Endothelial cell of umbilical vein (primary cell): ENCODE measurements around the gene CDC25A. TPM values are rescaled to one million over a fixed set of nuclear protein-coding genes. Genes with fewer than 3 reads are reported as not detected.

Experiments used
- BruUV-seq: library from RNA; stranded (reverse); fragments of 400-500 nt; replicated peaks from 2 replicates; lab custom pipeline; 2021; lab: Mats Ljungman, UMichigan
- CTCF ChIA-PET: fragments of 300-600, 350-600 bp; sonication (Branson Sonifier 250); formaldehyde crosslinking; loops from one replicate; lab custom pipeline; 2021; ENCODE audit warnings: antibody characterized with exemption, inconsistent platforms; lab: Charles Lee
- POLR2A ChIA-PET: fragments of 300-600, 350-600 bp; sonication (Branson Sonifier 250); formaldehyde crosslinking; loops from one replicate; lab custom pipeline; 2021; ENCODE audit warnings: antibody characterized with exemption, inconsistent platforms; lab: Charles Lee
- DNase-seq: peaks from one replicate; pipeline ENCODE4 v3.0.0-alpha.2; 2011; ENCODE audit warnings: low read depth, low spot score
- FAIRE-seq: peaks from 2 replicates; lab custom pipeline; 2011; peaks lifted over from hg19 to GRCh38; lab: Jason Lieb, UNC
- H2AFZ ChIP-seq: 2 replicates; pipeline ENCODE4 v1.6.0; 2012; ENCODE audit warnings: low read depth, low read length, control low read depth, inconsistent platforms
- H3K27ac ChIP-seq: 2 replicates; pipeline ENCODE4 v1.5.1; 2011; ENCODE audit warnings: low read depth, mild to moderate bottlenecking, control low read depth, low read length, moderate library complexity; ENCODE audit not compliant: insufficient read depth
- H3K27me3 ChIP-seq, 2 experiments: 2 replicates each; pipeline versions ENCODE4 v1.6.0 to v1.6.1; 2011; ENCODE audit warnings: low read length in 2 of 2, mixed read lengths in 1 of 2; ENCODE audit not compliant: control insufficient read depth in 2 of 2, insufficient read depth in 2 of 2
- H3K36me3 ChIP-seq, 2 experiments: 2 replicates in 1 of 2; 3 replicates in 1 of 2; pipeline ENCODE4 v1.5.1; 2011; ENCODE audit warnings: low read length in 2 of 2, mild to moderate bottlenecking in 1 of 2, moderate library complexity in 1 of 2; ENCODE audit not compliant: control insufficient read depth in 2 of 2, insufficient read depth in 2 of 2; ENCODE audit errors: extremely low read depth in 1 of 2
- H3K4me1 ChIP-seq: 3 replicates; pipeline ENCODE4 v1.5.1; 2011; ENCODE audit warnings: mild to moderate bottlenecking, low read length; ENCODE audit not compliant: control insufficient read depth, insufficient read depth; ENCODE audit errors: extremely low read depth
- H3K4me2 ChIP-seq: 2 replicates; pipeline ENCODE4 v1.6.1; 2011; ENCODE audit warnings: low read length, control low read depth, mixed read lengths; ENCODE audit not compliant: insufficient read depth
- H3K4me3 ChIP-seq, 3 experiments: fragments of 200-600 bp in 1 of 3; sonication (generic), shearing (Covaris generic) in 1 of 3; replicated peaks in 1 of 3; 2 replicates each; pipeline ENCODE4 v1.5.1; 2011 to 2016; ENCODE audit warnings: control low read depth in 3 of 3, low read length in 3 of 3, mild to moderate bottlenecking in 2 of 3, inconsistent platforms in 1 of 3, low read depth in 1 of 3, moderate library complexity in 1 of 3; ENCODE audit not compliant: insufficient read depth in 1 of 3
- H3K79me2 ChIP-seq: 2 replicates; pipeline ENCODE4 v1.6.0; 2012; ENCODE audit warnings: low read length, inconsistent platforms; ENCODE audit not compliant: control insufficient read depth, insufficient read depth
- H3K9ac ChIP-seq: replicated peaks from 2 replicates; pipeline ENCODE3; 2011; ENCODE audit warnings: low read length, control low read depth; ENCODE audit not compliant: insufficient read depth; ENCODE audit errors: extremely low read depth
- H3K9me1 ChIP-seq: replicated peaks from 3 replicates; pipeline ENCODE4 v1.6.0; 2011; ENCODE audit warnings: mild to moderate bottlenecking, low read length; ENCODE audit not compliant: control insufficient read depth, insufficient read depth; ENCODE audit errors: extremely low read depth
- H3K9me3 ChIP-seq: replicated peaks from 2 replicates; pipeline ENCODE4 v1.5.1; 2012; ENCODE audit warnings: low read length, inconsistent platforms; ENCODE audit not compliant: control insufficient read depth, insufficient read depth
- H4K20me1 ChIP-seq: replicated peaks from 2 replicates; pipeline ENCODE3; 2011; ENCODE audit warnings: mild to moderate bottlenecking, low read length; ENCODE audit not compliant: control insufficient read depth, insufficient read depth; ENCODE audit errors: extremely low read depth
- EZH2 ChIP-seq: IDR thresholded peaks from 2 replicates; pipeline ENCODE4 v1.6.1; 2012; ENCODE audit warnings: borderline replicate concordance, low read depth, mild to moderate bottlenecking, moderate library complexity, low read length, inconsistent platforms; ENCODE audit not compliant: severe bottlenecking
- FOS ChIP-seq: IDR thresholded peaks from 2 replicates; pipeline ENCODE4 v1.6.1; 2011; ENCODE audit warnings: mild to moderate bottlenecking, low read length, moderate library complexity, borderline replicate concordance; ENCODE audit not compliant: insufficient read depth
- GATA2 ChIP-seq: IDR thresholded peaks from 2 replicates; pipeline ENCODE4 v1.7.0; 2011; ENCODE audit warnings: low read depth, mild to moderate bottlenecking, moderate library complexity, mixed read lengths, low read length; ENCODE audit not compliant: insufficient read length, insufficient read depth
- JUN ChIP-seq: IDR thresholded peaks from 2 replicates; pipeline ENCODE4 v1.6.1; 2011; ENCODE audit warnings: borderline replicate concordance, low read depth; ENCODE audit not compliant: insufficient read length, insufficient read depth
- MYC ChIP-seq: IDR thresholded peaks from one replicate; pipeline ENCODE4 v1.6.1; 2011; ENCODE audit warnings: mild to moderate bottlenecking, low read depth, low read length
- POLR2A ChIP-seq: IDR thresholded peaks from 2 replicates; pipeline ENCODE4 v1.6.1; 2012; ENCODE audit warnings: low read depth, mild to moderate bottlenecking, control low read depth, low read length
- POLR2AphosphoS5 ChIP-seq: IDR thresholded peaks from 2 replicates; pipeline ENCODE4 v1.6.1; 2012; ENCODE audit warnings: low read depth, mild to moderate bottlenecking, control low read depth, low read length, moderate library complexity; ENCODE audit not compliant: insufficient read depth
- dilution Hi-C: fragments of 300-500 bp; cut with MboI; formaldehyde crosslinking; loops from one replicate; pipeline ENCODE4 v1.15.0; 2019; ENCODE audit warnings: low sequenced_read_pairs; ENCODE audit not compliant: extremely low pct_ligation_motif_present
- intact Hi-C: fragments of 100-400 bp; cut with micrococcal nuclease; formaldehyde crosslinking; loops from one replicate; pipeline ENCODE4 v1.10.0; 2022
- polyA plus RNA-seq, 4 experiments: library from polyadenylated mRNA; depleted of rRNA in 3 of 4; stranded (reverse) in 3 of 4; unstranded in 1 of 4; fragments of >200 nt; gene quantifications; 2 replicates each; pipeline versions ENCODE4 v1.2.1 to v1.2.3, GENCODE V29; 2011 to 2012; ENCODE audit warnings: missing spikeins in 1 of 4
- total RNA-seq: library from RNA; stranded (reverse); gene quantifications from 2 replicates; pipeline ENCODE4 v1.2.3, GENCODE V29; 2021
- TF ChIP-seq, protein P1 (sequence below), 2 donors: IDR thresholded peaks; 1 replicate in 1 of 2; 2 replicates in 1 of 2; pipeline ENCODE4 v1.5.1; 2011; ENCODE audit warnings: low read length in 2 of 2, mild to moderate bottlenecking in 2 of 2, moderate library complexity in 2 of 2, control low read depth in 1 of 2, inconsistent platforms in 1 of 2, low read depth in 1 of 2; ENCODE audit not compliant: insufficient read depth in 1 of 2; ENCODE audit errors: extremely low read depth in 1 of 2
- TF ChIP-seq, protein P2 (sequence below): IDR thresholded peaks from 2 replicates; pipeline ENCODE4 v1.6.1; 2011; ENCODE audit not compliant: insufficient read depth, insufficient read length

The CDC25A gene
- total and polyA plus RNA-seq, 2 donors (not counting 3 experiments of a cell fraction or from before 2014, with no cell fraction given): 5.5 to 18.4 TPM

DNA sequence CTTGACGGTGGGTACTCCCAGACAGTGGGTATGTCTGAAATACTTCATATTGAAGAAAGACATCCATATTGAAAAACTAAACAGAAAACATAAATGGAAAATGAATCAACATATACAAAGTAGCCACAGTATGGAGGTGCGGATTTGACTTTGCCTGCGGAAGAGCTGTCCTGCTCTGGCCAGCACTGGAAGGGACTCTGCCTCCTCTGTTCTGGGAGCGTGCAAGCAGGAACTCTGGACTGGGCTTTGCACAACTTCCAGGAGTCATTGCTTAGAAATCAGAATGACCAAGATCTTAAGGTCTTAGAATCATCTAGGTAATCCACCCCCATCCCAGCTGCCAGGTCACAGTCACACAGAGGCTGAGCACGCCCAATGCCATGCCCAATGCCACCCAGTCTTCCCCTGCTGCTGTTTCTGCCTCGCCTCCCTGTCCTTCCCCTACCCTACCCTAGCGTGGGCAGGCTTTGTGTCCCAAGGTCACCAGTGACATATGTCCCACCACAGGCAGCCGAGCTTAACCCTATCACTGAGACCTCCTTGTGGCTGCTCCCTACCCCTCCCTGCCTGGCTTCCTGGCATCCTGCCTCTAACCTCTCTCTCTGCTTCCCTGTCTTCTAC, 36.3 kb downstream of the CDC25A start:
- no peak overlapping the region for H3K4me2 ChIP-seq

GRCh38 chr3:48151058-48151806, 37.0 kb downstream of the CDC25A start:
- no peak overlapping the region for H3K4me2 ChIP-seq
- H3K9ac ChIP-seq: peak overlapping the region; percentile 19
- H3K27ac ChIP-seq: peak overlapping the region; percentile 18
- no peaks in the 10 kb centered on the region for H4K20me1 ChIP-seq
- no peaks in the 10 kb centered on the region for H3K9me3 ChIP-seq
- intact Hi-C loops (loop anchor here (1.0 to 5.0 kb wide), 9 partner anchors 64 to 629 kb away; partner anchors contain the start of gene MAP4), dilution Hi-C loops (no loop called here)
- H3K9me1 ChIP-seq: no peaks in the 10 kb centered on the region
- H3K36me3 ChIP-seq: no peaks in the 10 kb centered on the region
- DNase-seq (peak; percentile 88), FAIRE-seq (peak; percentile 91)
- TF ChIP-seq FOS (no peak), MYC (no peak), GATA2 (no peak), EZH2 (no peak), POLR2A (no peak), JUN (peak; percentile 24), POLR2AphosphoS5 (no peak)
- TF ChIP-seq, protein P1, sequence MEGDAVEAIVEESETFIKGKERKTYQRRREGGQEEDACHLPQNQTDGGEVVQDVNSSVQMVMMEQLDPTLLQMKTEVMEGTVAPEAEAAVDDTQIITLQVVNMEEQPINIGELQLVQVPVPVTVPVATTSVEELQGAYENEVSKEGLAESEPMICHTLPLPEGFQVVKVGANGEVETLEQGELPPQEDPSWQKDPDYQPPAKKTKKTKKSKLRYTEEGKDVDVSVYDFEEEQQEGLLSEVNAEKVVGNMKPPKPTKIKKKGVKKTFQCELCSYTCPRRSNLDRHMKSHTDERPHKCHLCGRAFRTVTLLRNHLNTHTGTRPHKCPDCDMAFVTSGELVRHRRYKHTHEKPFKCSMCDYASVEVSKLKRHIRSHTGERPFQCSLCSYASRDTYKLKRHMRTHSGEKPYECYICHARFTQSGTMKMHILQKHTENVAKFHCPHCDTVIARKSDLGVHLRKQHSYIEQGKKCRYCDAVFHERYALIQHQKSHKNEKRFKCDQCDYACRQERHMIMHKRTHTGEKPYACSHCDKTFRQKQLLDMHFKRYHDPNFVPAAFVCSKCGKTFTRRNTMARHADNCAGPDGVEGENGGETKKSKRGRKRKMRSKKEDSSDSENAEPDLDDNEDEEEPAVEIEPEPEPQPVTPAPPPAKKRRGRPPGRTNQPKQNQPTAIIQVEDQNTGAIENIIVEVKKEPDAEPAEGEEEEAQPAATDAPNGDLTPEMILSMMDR (IDR thresholded peaks at IDR 0.05; ENCODE audit: extremely low read depth in 1 of 2, insufficient read depth in 1 of 2, low read depth in 1 of 2, low read length in 2 of 2): peak; percentile 83 to 87
- TF ChIP-seq, protein P2, sequence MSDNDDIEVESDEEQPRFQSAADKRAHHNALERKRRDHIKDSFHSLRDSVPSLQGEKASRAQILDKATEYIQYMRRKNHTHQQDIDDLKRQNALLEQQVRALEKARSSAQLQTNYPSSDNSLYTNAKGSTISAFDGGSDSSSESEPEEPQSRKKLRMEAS: no peak
- H3K4me1 ChIP-seq: peaks cover 10% of the 10 kb centered on the region
- BruUV-seq: no TSS peak
- no peak overlapping the region for H3K4me3 ChIP-seq
- ChIA-PET POLR2A (no interaction called here), CTCF (interaction anchor here (0.6 to 4.9 kb wide), 59 partner anchors 9 to 630 kb away, joined by 3 to 129 read pairs (median 5); partner anchors contain the start of genes CDC25A and DHX30)
- no peaks in the 10 kb centered on the region for H3K27me3 ChIP-seq
- no peaks in the 10 kb centered on the region for H3K79me2 ChIP-seq
- peak overlapping the region; percentile 29 for H2AFZ ChIP-seq

More for the DNA sequence above, 36.3 kb downstream of the CDC25A start:
- Histone ChIP-seq H3K4me1 (peaks cover 10% of the 10 kb centered on the region), H2AFZ (no peak overlapping the region), H3K9me3 (no peaks in the 10 kb centered on the region), H4K20me1 (no peaks in the 10 kb centered on the region), H3K36me3 (peaks cover 0 to 1% of the 10 kb centered on the region in 2 experiments), H3K27ac (peak overlapping the region; percentile 14), H3K4me3 (no peak overlapping the region), H3K79me2 (no peaks in the 10 kb centered on the region), H3K27me3 (no peaks in the 10 kb centered on the region), H3K9me1 (no peaks in the 10 kb centered on the region), H3K9ac (no peak overlapping the region)
- no peak for TF ChIP-seq GATA2
- POLR2A ChIA-PET: no interaction called here
- no peak for DNase-seq
- CTCF ChIA-PET: interaction anchor here (0.7 to 4.9 kb wide), 45 partner anchors 9 to 631 kb away, joined by 3 to 129 read pairs (median 6); partner anchors contain the start of gene CDC25A
- intact Hi-C loops (loop anchor here (1.0 to 5.0 kb wide), 9 partner anchors 65 to 630 kb away; partner anchors contain the start of gene MAP4), dilution Hi-C loops (no loop called here)
- FAIRE-seq: no peak
- no TSS peak for BruUV-seq
